OCI-LY1 (cell line): ENCODE measurements around the gene RAD51B.

ENCODE experiments used
- H2AFZ ChIP-seq: fragments of 200-600 bp; sonication (generic), shearing (Covaris generic); 2 replicates; pipeline ENCODE4 v1.6.0; 2014; ENCODE audit warnings: antibody characterized with exemption, mild to moderate bottlenecking, low read length
- H3F3A ChIP-seq: fragments of 200-600 bp; sonication (generic), shearing (Covaris generic); 2 replicates; pipeline ENCODE4 v1.6.0; 2014; ENCODE audit warnings: mild to moderate bottlenecking, antibody characterized with exemption, low read length, moderate library complexity; ENCODE audit not compliant: insufficient read depth
- H3K27ac ChIP-seq: fragments of 200-600 bp; sonication (generic); 2 replicates; pipeline ENCODE4 v1.5.1; 2014; ENCODE audit warnings: low read length, mixed run types, mild to moderate bottlenecking, low read depth; ENCODE audit not compliant: poor library complexity, severe bottlenecking
- H3K27me3 ChIP-seq: fragments of 200-600 bp; sonication (generic); 2 replicates; pipeline ENCODE4 v1.6.0; 2014; ENCODE audit warnings: antibody characterized with exemption, mild to moderate bottlenecking, low read length, moderate library complexity; ENCODE audit not compliant: insufficient read depth
- H3K36me3 ChIP-seq: fragments of 200-600 bp; sonication (generic); 2 replicates; pipeline ENCODE4 v1.6.1; 2014; ENCODE audit warnings: mild to moderate bottlenecking, antibody characterized with exemption, low read length, moderate library complexity, mixed read lengths; ENCODE audit not compliant: insufficient read depth
- H3K4me1 ChIP-seq: fragments of 200-600 bp; sonication (generic); 2 replicates; pipeline ENCODE4 v1.5.1; 2014; ENCODE audit warnings: mild to moderate bottlenecking, low read length, moderate library complexity; ENCODE audit not compliant: insufficient read depth, severe bottlenecking
- H3K4me2 ChIP-seq: fragments of 200-600 bp; sonication (generic), shearing (Covaris generic); 2 replicates; pipeline ENCODE4 v1.6.1; 2014; ENCODE audit warnings: low read length
- H3K4me3 ChIP-seq: fragments of 200-600 bp; sonication (generic); 2 replicates; pipeline ENCODE4 v1.5.1; 2014; ENCODE audit warnings: low read length, low read depth, mild to moderate bottlenecking, mixed read lengths; ENCODE audit not compliant: poor library complexity, severe bottlenecking
- H3K79me2 ChIP-seq: fragments of 200-600 bp; shearing (Covaris generic); 2 replicates; pipeline ENCODE4 v1.6.1; 2016; ENCODE audit warnings: mixed run types, low read length, mixed read lengths; ENCODE audit not compliant: insufficient read depth
- H3K9ac ChIP-seq: fragments of 200-600 bp; sonication (generic), shearing (Covaris generic); 2 replicates; pipeline ENCODE4 v1.6.1; 2014; ENCODE audit warnings: mild to moderate bottlenecking, low read length, mixed read lengths
- H3K9me2 ChIP-seq: fragments of 200-600 bp; sonication (generic), shearing (Covaris generic); 2 replicates; pipeline ENCODE4 v1.6.1; 2014; ENCODE audit warnings: low read depth, mild to moderate bottlenecking, low read length, mixed read lengths
- H3K9me3 ChIP-seq: fragments of 200-600 bp; shearing (Covaris generic); 2 replicates; pipeline ENCODE4 v1.6.1; 2014; ENCODE audit warnings: low read length, mixed read lengths
- H4K20me1 ChIP-seq: fragments of 200-600 bp; sonication (generic), shearing (Covaris generic); 2 replicates; pipeline ENCODE4 v1.6.0; 2016; ENCODE audit warnings: mild to moderate bottlenecking, low read length; ENCODE audit not compliant: insufficient read depth
- EZH2 ChIP-seq: fragments of 200-600 bp; sonication (generic), shearing (Covaris generic); IDR thresholded peaks from 2 replicates; pipeline ENCODE4 v1.8.0; 2017; ENCODE audit warnings: borderline replicate concordance, mixed run types, mild to moderate bottlenecking, antibody characterized with exemption, low read length, moderate library complexity, mixed read lengths
- TF ChIP-seq, protein P1 (sequence below): fragments of 200-600 bp; sonication (generic), shearing (Covaris generic); IDR thresholded peaks from 2 replicates; pipeline ENCODE4 v1.5.1; 2017; ENCODE audit warnings: mild to moderate bottlenecking, antibody characterized with exemption, low read length, moderate library complexity, mixed read lengths

RAD51B gene

DNA sequence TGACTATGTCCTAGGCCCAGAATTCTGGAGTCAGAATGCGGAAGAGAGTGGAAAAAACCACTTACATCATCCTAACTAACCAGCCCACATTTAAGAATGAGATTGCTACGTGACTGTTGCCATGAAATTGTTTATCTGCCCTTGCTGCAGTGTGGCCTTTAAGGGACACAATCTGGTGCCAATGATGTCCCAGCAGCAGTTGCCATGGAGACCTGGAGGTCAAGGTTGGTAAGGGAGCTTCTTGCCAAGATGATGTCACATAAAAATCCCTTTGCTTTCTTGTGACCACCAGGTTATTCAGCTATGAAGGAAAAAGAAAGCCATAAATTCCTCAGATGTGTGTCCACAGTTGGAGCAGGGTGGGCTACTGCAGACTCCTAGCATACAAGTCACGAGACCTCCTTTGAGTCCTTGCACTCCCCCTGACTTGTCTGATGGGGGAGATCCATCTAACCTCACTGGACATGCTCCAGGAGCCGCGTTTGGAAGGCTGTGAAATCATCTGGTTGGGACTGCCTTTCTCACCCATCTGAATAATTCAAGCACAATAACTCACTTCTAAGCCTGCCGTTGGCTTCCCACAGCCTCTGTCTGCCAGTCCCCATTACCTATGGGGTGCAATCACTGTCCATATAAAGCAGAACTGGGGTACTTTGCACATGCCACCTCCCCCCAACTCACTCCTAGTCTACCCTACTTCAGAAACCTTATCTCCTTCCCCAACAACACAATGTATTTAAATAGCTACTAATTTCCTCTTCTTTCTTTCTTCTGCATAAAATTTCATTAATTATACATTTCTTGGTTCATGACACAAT is 807.7 kb downstream of the RAD51B start:
- Histone ChIP-seq H3K4me3 (no peak overlapping the region), H3K4me1 (peaks cover 25% of the 10 kb centered on the region), H3K79me2 (no peaks in the 10 kb centered on the region), H3K4me2 (no peak overlapping the region), H3K9ac (no peak overlapping the region), H3K36me3 (no peaks in the 10 kb centered on the region; the same call in 1 of the 2 replicates), H2AFZ (no peak overlapping the region), H4K20me1 (no peaks in the 10 kb centered on the region), H3K9me3 (no peaks in the 10 kb centered on the region), H3K9me2 (no peaks in the 10 kb centered on the region), H3K27me3 (0 out of 2 replicates have a peak, but pooled peaks cover 4% of the 10 kb centered on the region), H3K27ac (no peak overlapping the region), H3F3A (no peaks in the 10 kb centered on the region)
- TF ChIP-seq, protein P1, sequence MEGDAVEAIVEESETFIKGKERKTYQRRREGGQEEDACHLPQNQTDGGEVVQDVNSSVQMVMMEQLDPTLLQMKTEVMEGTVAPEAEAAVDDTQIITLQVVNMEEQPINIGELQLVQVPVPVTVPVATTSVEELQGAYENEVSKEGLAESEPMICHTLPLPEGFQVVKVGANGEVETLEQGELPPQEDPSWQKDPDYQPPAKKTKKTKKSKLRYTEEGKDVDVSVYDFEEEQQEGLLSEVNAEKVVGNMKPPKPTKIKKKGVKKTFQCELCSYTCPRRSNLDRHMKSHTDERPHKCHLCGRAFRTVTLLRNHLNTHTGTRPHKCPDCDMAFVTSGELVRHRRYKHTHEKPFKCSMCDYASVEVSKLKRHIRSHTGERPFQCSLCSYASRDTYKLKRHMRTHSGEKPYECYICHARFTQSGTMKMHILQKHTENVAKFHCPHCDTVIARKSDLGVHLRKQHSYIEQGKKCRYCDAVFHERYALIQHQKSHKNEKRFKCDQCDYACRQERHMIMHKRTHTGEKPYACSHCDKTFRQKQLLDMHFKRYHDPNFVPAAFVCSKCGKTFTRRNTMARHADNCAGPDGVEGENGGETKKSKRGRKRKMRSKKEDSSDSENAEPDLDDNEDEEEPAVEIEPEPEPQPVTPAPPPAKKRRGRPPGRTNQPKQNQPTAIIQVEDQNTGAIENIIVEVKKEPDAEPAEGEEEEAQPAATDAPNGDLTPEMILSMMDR, result no peak
- no peak for TF ChIP-seq EZH2

DNA sequence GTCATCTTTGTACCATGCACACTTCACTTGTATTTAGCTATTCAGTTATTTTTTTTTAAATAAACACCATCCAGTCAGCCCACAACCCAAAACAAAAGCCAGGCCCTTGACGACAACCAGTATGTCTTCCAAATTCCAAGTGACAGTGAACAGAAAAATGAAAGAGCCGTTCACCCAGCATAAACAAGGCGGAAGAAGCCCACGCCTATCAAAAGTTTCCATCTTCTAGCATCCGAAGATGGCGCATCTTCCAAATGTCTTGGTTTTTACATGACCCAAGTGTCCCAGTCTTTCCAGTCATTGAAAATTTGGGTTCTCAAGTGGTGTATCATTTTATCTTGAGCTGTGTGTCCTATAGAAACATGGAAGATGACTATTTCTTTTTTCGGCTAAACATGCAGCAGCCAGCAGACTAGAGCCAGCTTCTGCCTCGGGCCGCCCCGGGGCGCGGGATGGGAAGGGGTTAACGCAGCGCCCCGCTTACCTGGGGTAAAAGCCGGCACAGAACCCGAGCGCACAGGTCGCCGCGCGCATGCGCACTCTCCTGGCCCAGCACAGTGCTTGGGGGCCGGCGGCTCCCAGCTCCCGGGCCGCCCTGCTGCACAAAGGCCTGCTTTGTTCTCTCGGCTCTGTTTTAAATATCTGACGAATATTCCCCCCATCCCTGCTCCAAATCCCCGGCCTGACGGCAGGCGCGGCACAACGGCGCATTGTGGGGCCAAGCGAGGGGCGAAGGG is 808.5 kb downstream of the RAD51B start:
- H3K27me3 ChIP-seq, result 0 out of 2 replicates have a peak, but pooled peaks cover 4% of the 10 kb centered on the region
- TF ChIP-seq EZH2, result no peak
- TF ChIP-seq, protein P1, result no peak
- H3K9me2 ChIP-seq, result no peaks in the 10 kb centered on the region
- no peaks in the 10 kb centered on the region for H4K20me1 ChIP-seq
- peak overlapping the region; percentile 57 for H3K4me3 ChIP-seq
- peaks cover 19% of the 10 kb centered on the region for H3K4me1 ChIP-seq
- H3K27ac ChIP-seq, result no peak overlapping the region
- no peaks in the 10 kb centered on the region for H3K79me2 ChIP-seq
- peak overlapping the region; percentile 48; the same call in 1 of the 2 replicates for H3K9ac ChIP-seq
- H3F3A ChIP-seq, result no peaks in the 10 kb centered on the region
- H3K4me2 ChIP-seq, result peak overlapping the region; percentile 69
- H3K36me3 ChIP-seq, result no peaks in the 10 kb centered on the region; the same call in 1 of the 2 replicates
- H2AFZ ChIP-seq, result peak overlapping the region; percentile 12
- no peaks in the 10 kb centered on the region for H3K9me3 ChIP-seq

DNA sequence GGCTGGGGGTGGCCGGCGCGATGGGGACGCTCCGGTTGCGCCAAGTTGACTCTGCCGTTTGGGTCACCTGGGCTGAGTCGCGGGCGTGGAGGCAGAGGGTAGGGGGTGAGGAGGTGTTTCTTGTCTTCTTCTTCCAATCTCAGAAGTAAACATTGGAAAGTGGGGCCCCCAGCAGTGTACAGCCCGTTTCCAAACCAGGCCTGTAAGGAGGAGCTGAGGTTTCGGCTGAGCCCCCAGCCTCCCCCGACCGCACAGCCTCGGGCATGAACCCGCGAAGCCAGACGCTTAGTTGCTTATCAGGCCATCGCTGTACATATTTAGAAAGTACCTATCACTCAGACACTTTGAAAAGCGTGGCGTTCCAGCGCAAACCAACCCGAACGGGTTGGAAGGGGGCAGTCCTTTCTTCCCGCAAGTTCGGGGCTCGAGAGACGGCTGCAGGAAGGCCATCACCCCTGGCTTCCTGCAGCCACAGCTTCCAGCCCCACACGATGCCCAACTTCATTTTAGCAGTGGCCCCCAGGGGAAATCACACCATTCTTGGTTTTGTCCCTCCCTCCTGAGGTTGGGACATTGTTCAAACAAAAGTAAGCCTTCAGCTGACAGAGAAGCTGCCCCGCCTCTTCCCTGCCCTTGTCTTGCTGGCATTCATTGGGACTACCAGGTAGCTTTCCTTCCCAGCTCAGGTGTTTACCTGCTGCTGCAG is 809.2 kb downstream of the RAD51B start:
- H3K36me3 ChIP-seq, result no peaks in the 10 kb centered on the region; the same call in 1 of the 2 replicates
- H3F3A ChIP-seq, result no peaks in the 10 kb centered on the region
- H3K9ac ChIP-seq, result peak overlapping the region; percentile 48; the same call in 1 of the 2 replicates
- no peaks in the 10 kb centered on the region for H3K9me2 ChIP-seq
- H2AFZ ChIP-seq, result peak overlapping the region; percentile 12
- H3K27me3 ChIP-seq, result 0 out of 2 replicates have a peak, but pooled peaks cover 4% of the 10 kb centered on the region
- TF ChIP-seq, protein P1, result no peak
- no peak for TF ChIP-seq EZH2
- H3K4me1 ChIP-seq, result peaks cover 26% of the 10 kb centered on the region
- H3K9me3 ChIP-seq, result no peaks in the 10 kb centered on the region
- peak overlapping the region; percentile 69 for H3K4me2 ChIP-seq
- H3K79me2 ChIP-seq, result no peaks in the 10 kb centered on the region
- no peak overlapping the region for H3K27ac ChIP-seq
- H3K4me3 ChIP-seq, result peak overlapping the region; percentile 57
- H4K20me1 ChIP-seq, result no peaks in the 10 kb centered on the region
